ENCODE measurements around the gene AFAP1. TPM values are rescaled to one million over a fixed set of nuclear protein-coding genes. Genes with fewer than 3 reads are reported as not detected.

AFAP1 gene
- total and polyA plus RNA-seq, 2 of the 8 experiments (the other 6 are each of a cell fraction or from before 2014, with no cell fraction given): 3.6 to 18.2 TPM

DNA sequence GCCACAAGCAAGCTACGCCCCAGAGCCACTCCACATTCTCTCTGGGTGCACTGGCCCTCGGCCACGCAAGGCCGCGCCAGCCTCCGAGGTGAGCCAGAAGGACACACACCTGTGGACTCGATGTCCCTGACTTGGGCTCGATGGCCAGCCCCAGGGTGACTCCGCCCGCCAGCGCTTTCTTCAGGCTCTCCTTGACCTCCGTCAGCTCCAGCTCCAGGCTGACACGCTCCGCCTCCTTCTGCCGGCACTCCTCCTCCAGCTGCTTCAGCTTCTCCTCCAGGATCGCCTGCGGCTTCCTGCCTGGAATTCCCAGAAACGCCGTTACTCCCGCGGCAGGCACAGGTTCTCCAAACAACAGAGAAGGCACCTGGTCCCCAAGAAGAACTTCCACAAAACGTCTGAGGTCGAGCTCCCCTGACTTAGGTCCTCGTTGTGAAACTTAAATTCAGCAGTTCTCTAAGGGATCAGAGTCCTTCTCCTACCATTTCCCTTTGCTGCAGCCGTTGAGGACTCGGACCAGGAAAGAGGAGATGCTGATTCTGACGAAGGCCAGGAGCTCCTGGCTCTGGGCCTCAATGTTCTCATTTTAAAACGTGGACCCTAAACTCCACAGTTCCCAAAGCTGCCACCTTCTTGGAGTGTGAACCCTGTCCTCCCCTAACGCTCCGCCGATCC, 166.8 kb downstream of the AFAP1 start:
- H2BK20ac ChIP-seq (ENCODE audit: low read length): no peak overlapping the region
- H3K14ac ChIP-seq (ENCODE audit: insufficient read length): no peak overlapping the region
- H3K27ac ChIP-seq (ENCODE audit: low read depth, low read length): no peak overlapping the region
- H2BK15ac ChIP-seq (ENCODE audit: low read length): no peak overlapping the region
- no peak overlapping the region for H3K23ac ChIP-seq (ENCODE audit: insufficient read length)
- DNase-seq (ENCODE audit: low read depth in 1 of 2, low spot score in 2 of 2) (no peak), FAIRE-seq (no peak)
- H3K4me2 ChIP-seq (ENCODE audit: insufficient read depth in 1 of 2, low read depth in 2 of 2, low read length in 2 of 2): no peak overlapping the region
- ChIA-PET POLR2A (ENCODE audit: partially characterized antibody) (no interaction called here), CTCF (ENCODE audit: partially characterized antibody) (interaction anchor here (0.7 to 4.0 kb wide), 10 partner anchors 12 to 494 kb away, joined by 3 to 23 read pairs (median 3); no protein-coding TSS in a partner anchor)
- no peak overlapping the region for H2BK12ac ChIP-seq (ENCODE audit: low read depth, low read length)
- H3K9me3 ChIP-seq (ENCODE audit: insufficient read depth in 2 of 2, low read depth in 1 of 2, low read length in 1 of 2): no peaks in the 10 kb centered on the region
- no peaks in the 10 kb centered on the region for H3K79me2 ChIP-seq (ENCODE audit: control insufficient read depth in 1 of 2, insufficient read depth in 2 of 2, low read length in 2 of 2)
- H3K23me2 ChIP-seq (ENCODE audit: low read depth, low read length): no peaks in the 10 kb centered on the region
- peaks cover 0 to 6% (median 1%) of the 10 kb centered on the region in 4 experiments; a peak in 4 of 7 replicates for H3K4me1 ChIP-seq (replicated peaks in 1 of 4; ENCODE audit: control insufficient read depth in 3 of 4, insufficient read depth in 4 of 4, low read length in 3 of 4)
- no peak overlapping the region for H3K4ac ChIP-seq (replicated peaks; ENCODE audit: insufficient read length, low read depth, low read length)
- H3K4me3 ChIP-seq (ENCODE audit: extremely low read depth in 1 of 4, insufficient read depth in 2 of 4, low read depth in 3 of 4, low read length in 4 of 4): no peak overlapping the region
- WGBS, 2 experiments (ENCODE audit: extremely low coverage in 1 of 2, insufficient coverage in 1 of 2, insufficient read length in 1 of 2, insufficient replicate concordance in 2 of 2, low coverage in 1 of 2, low lambda C conversion rate in 2 of 2, missing lambda C conversion rate in 1 of 2): 90% methylated on average over 28 of the region's 31 CpGs; no CpG with 5 or more reads in 1 of the 2 experiments
- H4K91ac ChIP-seq (replicated peaks; ENCODE audit: insufficient read length, low read length): no peak overlapping the region
- no peak overlapping the region for H3K18ac ChIP-seq (ENCODE audit: extremely low read depth, low read length)
- no peak overlapping the region for H4K5ac ChIP-seq (ENCODE audit: insufficient read length, low read depth, low read length)
- no peak overlapping the region for H3K56ac ChIP-seq (replicated peaks; ENCODE audit: insufficient read length, low read depth, low read length)
- no peak overlapping the region for H2AK5ac ChIP-seq (ENCODE audit: low read depth, low read length)
- H3K27me3 ChIP-seq (replicated peaks in 1 of 4; ENCODE audit: control insufficient read depth in 3 of 4, extremely low read depth in 1 of 4, insufficient read depth in 3 of 4, low read length in 3 of 4): no peaks in the 10 kb centered on the region
- no peak overlapping the region for H2BK5ac ChIP-seq (ENCODE audit: low read depth, low read length)
- no peak overlapping the region for H3K9ac ChIP-seq (replicated peaks in 1 of 4; ENCODE audit: extremely low read depth in 1 of 4, low read depth in 3 of 4, low read length in 3 of 4)
- peaks cover 0 to 2% of the 10 kb centered on the region in 2 experiments for H4K20me1 ChIP-seq (replicated peaks in 1 of 2; ENCODE audit: control insufficient read depth in 1 of 2, insufficient read depth in 2 of 2, low read length in 2 of 2)
- no peak overlapping the region for H2BK120ac ChIP-seq (replicated peaks; ENCODE audit: low read depth, low read length)
- H2AFZ ChIP-seq (ENCODE audit: low read length): no peak overlapping the region
- peaks cover 0 to 11% (median 4%) of the 10 kb centered on the region in 4 experiments; a peak in 3 of 8 replicates for H3K36me3 ChIP-seq (ENCODE audit: control insufficient read depth in 2 of 4, insufficient read depth in 4 of 4, low read length in 3 of 4)
- H4K8ac ChIP-seq (ENCODE audit: extremely low read depth, insufficient read depth, low read length): no peak overlapping the region
- no peaks in the 10 kb centered on the region; the same call in 1 of the 2 replicates for H3K79me1 ChIP-seq (ENCODE audit: low read depth, low read length)
- TF ChIP-seq SUZ12 (IDR thresholded peaks at IDR 0.05; ENCODE audit: low read length) (no peak), BRCA1 (IDR thresholded peaks at IDR 0.05; ENCODE audit: low read depth, low read length) (no peak), SP1 (IDR thresholded peaks at IDR 0.05; ENCODE audit: low read depth, low read length) (no peak), EZH2 (IDR thresholded peaks at IDR 0.05; ENCODE audit: low read depth, low read length, severe bottlenecking) (no peak), SIX5 (IDR thresholded peaks at IDR 0.05; ENCODE audit: low read depth, low read length) (no peak), RAD21 (IDR thresholded peaks at IDR 0.05 in 1 of 2, conservative IDR thresholded peaks at IDR 0.05 in 1 of 2; ENCODE audit: low read depth in 2 of 2, low read length in 2 of 2) (no peak), CHD2 (IDR thresholded peaks at IDR 0.05; ENCODE audit: low read length) (no peak)
- TF ChIP-seq, protein P1, sequence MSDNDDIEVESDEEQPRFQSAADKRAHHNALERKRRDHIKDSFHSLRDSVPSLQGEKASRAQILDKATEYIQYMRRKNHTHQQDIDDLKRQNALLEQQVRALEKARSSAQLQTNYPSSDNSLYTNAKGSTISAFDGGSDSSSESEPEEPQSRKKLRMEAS (IDR thresholded peaks at IDR 0.05): no peak
- TF ChIP-seq, protein P2, sequence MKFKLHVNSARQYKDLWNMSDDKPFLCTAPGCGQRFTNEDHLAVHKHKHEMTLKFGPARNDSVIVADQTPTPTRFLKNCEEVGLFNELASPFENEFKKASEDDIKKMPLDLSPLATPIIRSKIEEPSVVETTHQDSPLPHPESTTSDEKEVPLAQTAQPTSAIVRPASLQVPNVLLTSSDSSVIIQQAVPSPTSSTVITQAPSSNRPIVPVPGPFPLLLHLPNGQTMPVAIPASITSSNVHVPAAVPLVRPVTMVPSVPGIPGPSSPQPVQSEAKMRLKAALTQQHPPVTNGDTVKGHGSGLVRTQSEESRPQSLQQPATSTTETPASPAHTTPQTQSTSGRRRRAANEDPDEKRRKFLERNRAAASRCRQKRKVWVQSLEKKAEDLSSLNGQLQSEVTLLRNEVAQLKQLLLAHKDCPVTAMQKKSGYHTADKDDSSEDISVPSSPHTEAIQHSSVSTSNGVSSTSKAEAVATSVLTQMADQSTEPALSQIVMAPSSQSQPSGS (IDR thresholded peaks at IDR 0.05; ENCODE audit: low read length): no peak

Data from H1 (cell line).